ENCODE results near the gene MAML3. TPM values are rescaled to one million over a fixed set of nuclear protein-coding genes. Genes with fewer than 3 reads are reported as not detected.

MAML3 gene
- total RNA-seq, 1 donor = 4.4 TPM

- Histone ChIP-seq H3K4me3 (ENCODE audit: low read length) (no peak overlapping the region), H3K27me3 (ENCODE audit: insufficient read depth, low read length) (no peaks in the 10 kb centered on the region), H3K9me3 (ENCODE audit: low read depth, low read length) (no peaks in the 10 kb centered on the region), H3K4me1 (ENCODE audit: insufficient read depth, low read length) (peaks cover 25% of the 10 kb centered on the region)
These were observed 394.9 kb downstream of the MAML3 start for GRCh38 chr4:139759097-139759496.

- Histone ChIP-seq H3K27me3 (ENCODE audit: insufficient read depth, low read length) (no peaks in the 10 kb centered on the region), H3K9me3 (ENCODE audit: low read depth, low read length) (no peaks in the 10 kb centered on the region), H3K4me1 (ENCODE audit: insufficient read depth, low read length) (peaks cover 2% of the 10 kb centered on the region), H3K4me3 (ENCODE audit: low read length) (no peak overlapping the region)
These were observed 397.4 kb downstream of the MAML3 start for GRCh38 chr4:139756391-139757180.

- H3K4me3 ChIP-seq (ENCODE audit: low read length) = no peak overlapping the region
- no peaks in the 10 kb centered on the region for H3K9me3 ChIP-seq (ENCODE audit: low read depth, low read length)
- H3K4me1 ChIP-seq (ENCODE audit: insufficient read depth, low read length) = no peaks in the 10 kb centered on the region
- H3K27me3 ChIP-seq (ENCODE audit: insufficient read depth, low read length) = no peaks in the 10 kb centered on the region
These were observed 399.0 kb downstream of the MAML3 start for GRCh38 chr4:139754938-139755337.

- Histone ChIP-seq H3K4me1 (ENCODE audit: insufficient read depth, low read length) (no peaks in the 10 kb centered on the region), H3K27me3 (ENCODE audit: insufficient read depth, low read length) (no peaks in the 10 kb centered on the region), H3K4me3 (ENCODE audit: low read length) (no peak overlapping the region), H3K9me3 (ENCODE audit: low read depth, low read length) (no peaks in the 10 kb centered on the region)
These were observed 400.3 kb downstream of the MAML3 start for GRCh38 chr4:139753686-139754085.

GRCh38 chr4:139749835-139750498 is 404.0 kb downstream of the MAML3 start:
- Histone ChIP-seq H3K9me3 (ENCODE audit: low read depth, low read length) (no peaks in the 10 kb centered on the region), H3K4me1 (ENCODE audit: insufficient read depth, low read length) (no peaks in the 10 kb centered on the region), H3K27me3 (ENCODE audit: insufficient read depth, low read length) (no peaks in the 10 kb centered on the region), H3K4me3 (ENCODE audit: low read length) (no peak overlapping the region)

GRCh38 chr4:139749338-139749737 is 404.6 kb downstream of the MAML3 start:
- Histone ChIP-seq H3K27me3 (ENCODE audit: insufficient read depth, low read length) (no peaks in the 10 kb centered on the region), H3K4me3 (ENCODE audit: low read length) (no peak overlapping the region), H3K9me3 (ENCODE audit: low read depth, low read length) (no peaks in the 10 kb centered on the region), H3K4me1 (ENCODE audit: insufficient read depth, low read length) (no peaks in the 10 kb centered on the region)

- Histone ChIP-seq H3K4me1 (ENCODE audit: insufficient read depth, low read length) (peaks cover 16% of the 10 kb centered on the region), H3K9me3 (ENCODE audit: low read depth, low read length) (no peaks in the 10 kb centered on the region), H3K27me3 (ENCODE audit: insufficient read depth, low read length) (no peaks in the 10 kb centered on the region), H3K4me3 (ENCODE audit: low read length) (no peak overlapping the region)
These were observed 407.4 kb downstream of the MAML3 start for GRCh38 chr4:139746431-139747171.

- Histone ChIP-seq H3K9me3 (ENCODE audit: low read depth, low read length) (no peaks in the 10 kb centered on the region), H3K4me1 (ENCODE audit: insufficient read depth, low read length) (peaks cover 30% of the 10 kb centered on the region), H3K4me3 (ENCODE audit: low read length) (no peak overlapping the region), H3K27me3 (ENCODE audit: insufficient read depth, low read length) (no peaks in the 10 kb centered on the region)
These were observed 408.8 kb downstream of the MAML3 start for GRCh38 chr4:139745111-139745639.

GRCh38 chr4:139744232-139744631 is 409.8 kb downstream of the MAML3 start:
- no peaks in the 10 kb centered on the region for H3K9me3 ChIP-seq (ENCODE audit: low read depth, low read length)

GRCh38 chr4:139743027-139743426 is 411.0 kb downstream of the MAML3 start:
- H3K9me3 ChIP-seq (ENCODE audit: low read depth, low read length) = no peaks in the 10 kb centered on the region
- no peaks in the 10 kb centered on the region for H3K27me3 ChIP-seq (ENCODE audit: insufficient read depth, low read length)
- peaks cover 38% of the 10 kb centered on the region for H3K4me1 ChIP-seq (ENCODE audit: insufficient read depth, low read length)
- no peak overlapping the region for H3K4me3 ChIP-seq (ENCODE audit: low read length)

More at GRCh38 chr4:139744232-139744631, 409.8 kb downstream of the MAML3 start:
- Histone ChIP-seq H3K4me3 (ENCODE audit: low read length) (no peak overlapping the region), H3K4me1 (ENCODE audit: insufficient read depth, low read length) (peaks cover 34% of the 10 kb centered on the region), H3K27me3 (ENCODE audit: insufficient read depth, low read length) (no peaks in the 10 kb centered on the region)

GRCh38 chr4:139740531-139741041 is 413.4 kb downstream of the MAML3 start:
- H3K9me3 ChIP-seq (ENCODE audit: low read depth, low read length) = no peaks in the 10 kb centered on the region
- H3K27me3 ChIP-seq (ENCODE audit: insufficient read depth, low read length) = no peaks in the 10 kb centered on the region
- peaks cover 62% of the 10 kb centered on the region for H3K4me1 ChIP-seq (ENCODE audit: insufficient read depth, low read length)
- no peak overlapping the region for H3K4me3 ChIP-seq (ENCODE audit: low read length)

GRCh38 chr4:139740121-139740520 is 413.9 kb downstream of the MAML3 start:
- H3K4me3 ChIP-seq (ENCODE audit: low read length) = no peak overlapping the region
- H3K4me1 ChIP-seq (ENCODE audit: insufficient read depth, low read length) = peaks cover 65% of the 10 kb centered on the region
- no peaks in the 10 kb centered on the region for H3K27me3 ChIP-seq (ENCODE audit: insufficient read depth, low read length)
- H3K9me3 ChIP-seq (ENCODE audit: low read depth, low read length) = no peaks in the 10 kb centered on the region

GRCh38 chr4:139738846-139739613 is 415.0 kb downstream of the MAML3 start:
- Histone ChIP-seq H3K9me3 (ENCODE audit: low read depth, low read length) (no peaks in the 10 kb centered on the region), H3K4me3 (ENCODE audit: low read length) (no peak overlapping the region), H3K4me1 (ENCODE audit: insufficient read depth, low read length) (peaks cover 76% of the 10 kb centered on the region), H3K27me3 (ENCODE audit: insufficient read depth, low read length) (peaks cover 4% of the 10 kb centered on the region)

- Histone ChIP-seq H3K4me3 (ENCODE audit: low read length) (no peak overlapping the region), H3K9me3 (ENCODE audit: low read depth, low read length) (no peaks in the 10 kb centered on the region), H3K4me1 (ENCODE audit: insufficient read depth, low read length) (peaks cover 65% of the 10 kb centered on the region), H3K27me3 (ENCODE audit: insufficient read depth, low read length) (peaks cover 4% of the 10 kb centered on the region)
These were observed 417.3 kb downstream of the MAML3 start for GRCh38 chr4:139736661-139737060.

Measured in mononuclear cell (primary cell).